Measurements from ENCODE around the gene F2.

- TF ChIP-seq CTCF (IDR thresholded peaks at IDR 0.05) (no peak), POLR2AphosphoS5 (IDR thresholded peaks at IDR 0.05) (no peak), POLR2A (IDR thresholded peaks at IDR 0.05) (no peak)
Measured at GRCh38 chr11:46693597-46694012, 25.4 kb upstream of the F2 start.

All from transverse colon (tissue), 4 donors.